ENCODE measurements around the gene BPIFB3.

Gene BPIFB3

DNA sequence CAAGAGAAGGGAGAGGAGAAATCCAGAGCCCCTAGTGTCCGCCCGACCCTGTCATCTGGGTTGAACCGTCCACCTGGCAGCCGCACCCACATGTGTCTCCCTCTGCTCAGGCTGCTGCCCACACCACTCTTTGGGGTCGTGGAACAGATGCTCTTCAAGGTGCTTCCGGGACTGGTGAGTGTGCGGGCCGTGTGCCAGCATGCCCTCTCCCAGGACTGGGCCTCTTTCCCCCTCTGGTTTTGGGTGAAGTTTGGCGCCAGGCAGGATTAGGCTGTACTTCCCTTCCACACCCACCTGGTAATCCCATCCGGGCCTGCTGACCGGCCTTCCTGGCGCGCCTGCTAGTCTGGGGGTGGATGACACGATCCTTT, 7.9 kb downstream of the BPIFB3 start:
- DNase-seq (ENCODE audit: low read depth in 4 of 4, low spot score in 1 of 4): no peak

DNA sequence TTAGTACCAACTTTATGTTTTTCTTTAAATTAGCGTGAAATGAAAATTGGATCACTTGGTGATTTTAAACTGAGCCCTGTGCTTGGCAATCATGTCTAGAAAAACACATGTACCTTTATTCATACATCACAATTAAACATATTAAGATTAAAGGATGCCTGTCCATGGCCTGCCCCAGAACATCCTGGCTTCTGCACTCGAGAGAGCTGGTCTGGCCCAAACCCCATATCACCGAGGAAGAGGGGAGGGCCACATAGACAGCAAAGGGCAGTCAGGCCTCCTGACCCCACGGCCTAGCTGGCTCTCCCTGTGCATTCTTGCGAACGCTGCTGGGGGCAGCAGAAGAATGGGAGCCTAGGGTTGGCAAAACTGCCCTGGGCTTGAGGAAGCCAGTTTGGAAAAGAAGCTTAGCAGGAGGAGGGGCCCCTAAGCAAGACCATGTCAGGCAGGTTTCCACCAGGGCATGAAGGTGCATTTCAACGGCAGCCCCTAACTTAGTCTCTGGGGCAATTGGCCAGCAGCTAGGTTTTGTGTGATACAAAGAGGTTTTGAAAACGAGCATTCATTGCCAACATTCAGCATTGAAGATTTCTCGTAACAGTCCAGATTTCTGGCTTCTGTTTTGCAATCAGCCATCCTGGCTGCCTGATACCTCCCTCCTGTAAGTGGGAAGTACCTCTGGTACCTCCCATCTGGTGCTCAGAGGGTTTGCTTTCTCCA, 8.6 kb downstream of the BPIFB3 start:
- DNase-seq (ENCODE audit: low read depth in 4 of 4, low spot score in 1 of 4): no peak

DNA sequence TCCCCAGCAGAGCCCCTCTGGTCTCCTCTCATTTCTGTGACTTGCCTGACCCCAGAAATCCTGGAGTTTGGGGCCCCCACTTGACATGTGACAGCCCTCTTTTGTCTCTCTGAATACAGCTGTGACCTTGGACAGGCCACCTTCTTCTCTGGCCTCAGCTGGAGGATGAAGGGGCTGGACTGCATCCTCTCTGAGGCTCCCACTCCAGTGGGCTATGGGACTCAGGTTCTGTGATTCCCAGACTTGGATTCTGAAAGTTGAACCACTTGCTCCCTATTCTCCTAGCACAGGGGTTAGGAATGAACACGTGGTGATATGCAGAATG, 9.1 kb downstream of the BPIFB3 start:
- no peak for DNase-seq (ENCODE audit: low read depth in 4 of 4, low spot score in 1 of 4)

DNA sequence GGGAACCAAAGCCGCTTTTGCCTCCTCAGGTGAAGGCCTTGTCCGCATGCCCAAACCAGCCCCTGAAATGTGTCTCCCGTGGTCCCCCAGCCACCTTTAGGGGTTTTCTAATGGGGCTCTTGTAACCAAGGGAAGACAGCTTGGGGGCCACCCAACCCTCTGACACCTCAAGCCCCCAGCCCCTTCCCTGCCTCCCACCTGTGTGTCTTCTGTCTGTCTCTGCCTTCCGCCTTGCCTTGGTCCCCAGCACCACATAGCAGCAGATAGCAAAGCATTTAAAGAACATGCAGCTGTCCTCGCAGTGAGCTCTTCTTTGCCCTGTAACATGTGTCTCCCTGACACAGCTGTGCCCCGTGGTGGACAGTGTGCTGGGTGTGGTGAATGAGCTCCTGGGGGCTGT, 9.6 kb downstream of the BPIFB3 start:
- no peak for DNase-seq (ENCODE audit: low read depth in 4 of 4, low spot score in 1 of 4)

DNA sequence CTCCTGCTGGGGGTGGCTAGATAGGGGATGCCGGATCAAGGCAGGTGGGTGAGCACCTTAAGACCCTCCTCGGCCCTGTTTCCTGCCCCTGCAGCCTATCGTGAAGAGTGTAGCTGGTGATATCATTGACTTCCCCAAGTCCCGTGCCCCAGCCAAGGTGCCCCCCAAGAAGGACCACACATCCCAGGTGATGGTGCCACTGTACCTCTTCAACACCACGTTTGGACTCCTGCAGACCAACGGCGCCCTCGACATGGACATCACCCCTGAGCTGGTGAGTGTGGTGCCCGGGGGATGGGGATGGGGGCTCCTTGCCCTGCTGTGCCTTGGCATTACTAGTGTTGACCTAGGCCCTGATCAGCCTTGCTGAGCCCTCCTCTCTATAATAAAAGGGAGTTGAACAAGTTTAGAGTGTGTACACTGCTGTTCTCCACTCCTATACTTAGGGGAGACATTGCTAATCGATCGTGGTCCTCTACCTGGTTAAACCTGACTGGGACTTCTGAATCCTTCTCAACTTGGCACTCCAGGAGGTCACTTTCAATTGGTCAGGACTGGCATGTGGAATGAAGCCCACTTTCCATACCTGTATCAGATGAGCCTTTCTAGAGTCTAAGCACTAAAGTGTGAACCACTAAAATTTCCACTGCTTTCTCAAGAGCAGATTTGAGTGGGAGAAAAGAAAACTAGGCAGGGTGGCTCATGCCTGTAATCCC, 11.0 kb downstream of the BPIFB3 start:
- DNase-seq (ENCODE audit: low read depth in 4 of 4, low spot score in 1 of 4): no peak

DNA sequence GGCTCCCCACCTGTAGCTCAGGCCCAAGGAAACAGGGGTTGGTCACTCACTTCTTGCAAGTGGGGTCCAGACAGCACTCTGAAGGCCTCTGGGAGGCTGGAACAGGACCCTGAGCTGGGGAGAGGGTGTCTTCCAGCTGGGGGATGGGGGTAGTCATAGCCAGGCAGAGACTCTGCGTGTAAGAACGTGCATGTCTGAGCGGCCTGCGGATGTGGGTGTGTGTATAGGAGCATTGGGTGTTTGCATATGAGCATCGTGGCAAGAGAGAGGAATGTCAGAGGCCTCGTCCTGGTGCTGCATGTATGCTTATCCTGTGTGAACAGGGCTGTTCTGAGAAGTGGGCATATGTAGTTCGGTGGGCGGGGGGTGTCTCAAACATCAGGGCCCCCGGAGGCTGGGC, 12.1 kb downstream of the BPIFB3 start:
- DNase-seq (ENCODE audit: low read depth in 4 of 4, low spot score in 1 of 4): no peak

DNA sequence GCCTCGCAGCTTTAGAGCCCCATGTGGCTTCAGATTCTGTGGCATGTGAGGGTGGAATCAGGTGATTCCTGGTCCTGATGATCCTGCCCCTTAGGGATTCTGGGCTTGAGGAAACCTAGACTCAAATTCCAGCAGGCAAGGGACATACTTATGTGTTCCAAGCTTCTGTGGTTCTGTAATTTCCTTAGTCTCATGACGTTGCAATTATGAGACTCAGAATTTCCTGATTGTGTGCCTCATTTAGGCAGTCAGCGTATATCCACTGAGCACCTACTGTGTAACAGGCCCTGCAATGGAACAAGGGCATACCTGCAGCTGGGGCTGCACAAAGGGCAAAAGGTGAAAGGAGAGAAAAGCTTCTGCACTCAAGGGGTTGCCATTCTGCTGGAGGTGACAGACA, 14.1 kb downstream of the BPIFB3 start:
- DNase-seq (ENCODE audit: low read depth in 4 of 4, low spot score in 1 of 4): no peak

DNA sequence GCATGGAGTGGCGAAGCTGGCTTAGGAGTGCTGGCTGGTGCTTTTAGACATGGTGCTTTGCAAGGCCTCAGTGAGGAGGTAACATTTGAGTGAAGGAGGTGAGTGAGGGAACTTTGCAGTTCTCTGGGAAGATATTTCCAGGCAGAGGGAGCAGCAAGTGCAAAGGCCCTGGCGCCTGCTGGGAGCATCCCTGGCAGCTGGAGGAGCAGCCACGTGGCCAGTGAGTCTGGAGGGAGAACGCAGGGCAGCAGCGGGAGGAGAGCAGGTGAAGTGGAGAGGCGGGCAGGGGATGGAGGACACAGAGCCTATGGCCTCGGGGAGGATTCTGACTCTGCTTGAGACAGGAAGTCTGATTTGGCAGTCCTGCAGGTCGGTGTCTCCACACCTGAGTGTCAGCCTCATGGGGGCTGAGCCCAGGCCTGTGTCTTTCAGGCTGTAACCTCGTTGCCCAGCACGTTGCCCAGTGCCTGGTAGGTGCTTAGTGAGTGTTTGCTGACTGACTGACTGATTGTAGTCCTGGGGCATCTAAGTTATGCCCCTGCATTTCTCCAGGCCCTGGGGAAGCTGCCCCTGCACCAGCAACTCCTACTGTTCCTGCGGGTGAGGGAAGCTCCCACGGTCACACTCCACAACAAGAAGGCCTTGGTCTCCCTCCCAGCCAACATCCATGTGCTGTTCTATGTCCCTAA, 14.7 kb downstream of the BPIFB3 start:
- DNase-seq (ENCODE audit: low read depth in 4 of 4, low spot score in 1 of 4): no peak

DNA sequence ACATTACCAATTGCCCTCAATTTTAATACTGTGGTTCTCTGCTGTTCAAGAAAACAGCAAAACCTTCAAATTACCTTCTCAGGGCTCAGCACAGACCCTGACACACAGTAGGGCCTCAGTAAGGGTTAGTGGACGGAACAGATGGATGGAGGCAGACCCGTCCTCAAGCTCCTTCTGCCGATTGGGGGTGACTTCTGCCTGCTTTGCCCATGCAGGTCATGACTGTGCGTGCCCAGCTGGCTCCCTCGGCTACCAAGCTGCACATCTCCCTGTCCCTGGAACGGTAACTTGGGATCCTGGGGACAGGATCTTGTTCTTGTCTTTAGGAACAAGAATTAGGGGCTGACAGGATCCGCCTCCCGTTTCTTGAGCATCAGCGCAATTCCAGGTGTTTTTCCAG, 16.0 kb downstream of the BPIFB3 start:
- DNase-seq (ENCODE audit: low read depth in 4 of 4, low spot score in 1 of 4): no peak

DNA sequence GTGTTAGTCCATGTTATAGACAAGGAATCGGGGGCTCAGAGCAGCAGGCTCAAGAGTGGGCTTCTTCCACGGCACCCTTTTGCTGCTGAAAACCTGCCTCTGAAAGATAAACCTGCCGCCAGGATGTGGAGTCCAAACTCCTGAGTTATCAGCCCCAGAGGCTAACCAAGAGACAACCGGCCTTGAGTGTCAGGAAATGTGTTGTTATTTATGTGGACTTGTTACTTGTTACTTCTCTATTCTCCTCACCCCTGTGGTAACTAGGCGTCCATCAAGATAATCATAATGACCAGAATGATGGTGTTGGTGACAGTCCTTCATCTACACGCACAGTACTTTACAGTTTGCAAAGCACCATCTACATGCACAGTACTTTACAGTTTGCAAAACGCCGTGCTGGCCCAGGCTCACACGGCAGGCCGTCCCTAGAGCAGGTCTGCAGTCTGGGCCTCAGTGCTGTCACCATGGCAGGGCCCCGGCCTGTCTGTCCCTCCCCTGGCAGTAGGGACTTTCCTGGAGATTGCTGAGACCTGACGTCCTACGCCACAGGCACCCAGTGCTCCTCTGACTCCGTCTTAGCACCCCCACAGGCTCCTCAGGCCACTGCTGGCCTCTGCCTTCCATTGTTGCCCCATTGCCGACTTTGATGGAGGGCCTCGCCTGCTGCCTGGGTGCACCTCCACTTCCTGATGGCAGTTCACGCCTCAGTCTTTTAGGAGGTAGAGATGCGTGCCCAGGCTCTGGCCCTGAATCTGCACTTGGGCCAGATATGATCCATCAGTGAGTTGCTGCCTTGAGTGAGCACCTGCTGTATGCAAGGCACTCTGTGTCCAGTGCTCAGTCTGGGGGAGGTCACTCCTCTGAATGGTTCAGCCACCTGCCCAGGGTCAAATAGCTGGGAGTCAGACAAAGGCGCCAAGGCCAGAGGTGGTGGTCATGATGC, 16.7 kb downstream of the BPIFB3 start:
- DNase-seq (ENCODE audit: low read depth in 4 of 4, low spot score in 1 of 4): no peak

DNA sequence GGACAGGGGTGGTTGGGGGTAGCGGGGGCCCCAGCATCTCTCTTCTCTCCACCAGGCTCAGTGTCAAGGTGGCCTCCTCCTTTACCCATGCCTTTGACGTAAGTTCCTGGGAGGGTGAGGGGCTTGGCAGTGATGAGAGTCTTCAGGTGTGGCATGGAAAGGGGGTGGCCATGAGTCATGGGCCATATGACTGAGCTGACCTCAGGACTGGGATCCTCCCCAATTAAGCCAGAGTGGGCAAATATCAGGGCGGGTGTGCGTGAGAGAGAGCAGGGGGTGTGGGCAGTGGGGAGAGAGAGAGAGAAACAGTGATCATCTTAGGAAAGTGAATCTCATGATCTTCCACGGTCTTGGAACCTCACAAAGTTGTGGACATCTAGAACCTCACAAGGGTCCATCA, 17.5 kb downstream of the BPIFB3 start:
- no peak for DNase-seq (ENCODE audit: low read depth in 4 of 4, low spot score in 1 of 4)

DNA sequence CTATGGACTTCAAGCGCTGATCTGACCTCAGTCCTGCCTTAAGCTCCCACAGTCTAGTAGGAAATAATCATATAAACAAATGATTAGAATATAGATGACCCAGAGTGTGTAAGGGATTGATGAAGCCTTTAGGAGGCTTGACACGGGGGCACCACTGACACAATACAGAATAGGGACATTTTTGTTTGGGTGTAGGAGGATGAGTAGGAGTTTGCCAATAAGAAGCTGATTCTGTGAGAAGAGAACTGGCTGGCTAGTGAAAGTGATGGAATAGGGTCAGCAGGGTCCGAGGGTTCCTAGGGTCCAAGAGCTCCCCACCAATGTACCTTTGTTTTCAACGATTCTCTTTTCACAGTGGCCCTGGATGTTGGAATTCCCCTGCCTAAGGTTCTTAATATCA, 18.7 kb downstream of the BPIFB3 start:
- no peak for DNase-seq (ENCODE audit: low read depth in 4 of 4, low spot score in 1 of 4)

DNA sequence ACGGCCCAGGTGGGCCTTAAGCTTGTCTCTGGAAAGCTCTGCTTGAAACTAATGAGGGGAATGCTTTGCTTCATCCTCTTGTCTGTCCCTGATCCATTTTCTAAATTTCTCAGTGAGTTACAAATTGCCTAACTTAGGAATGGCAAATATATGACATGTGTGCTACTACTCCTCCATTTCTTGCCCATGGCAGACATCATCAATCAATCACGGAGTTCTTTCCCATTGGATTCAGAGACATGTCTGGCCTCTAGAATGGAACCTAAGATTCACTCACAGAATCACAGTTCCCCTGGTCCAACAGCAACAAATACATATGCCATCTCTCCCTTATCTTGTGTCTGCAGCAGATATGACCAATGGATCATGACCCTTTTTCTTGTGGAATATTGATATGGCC, 19.1 kb downstream of the BPIFB3 start:
- DNase-seq (ENCODE audit: low read depth in 4 of 4, low spot score in 1 of 4): no peak

DNA sequence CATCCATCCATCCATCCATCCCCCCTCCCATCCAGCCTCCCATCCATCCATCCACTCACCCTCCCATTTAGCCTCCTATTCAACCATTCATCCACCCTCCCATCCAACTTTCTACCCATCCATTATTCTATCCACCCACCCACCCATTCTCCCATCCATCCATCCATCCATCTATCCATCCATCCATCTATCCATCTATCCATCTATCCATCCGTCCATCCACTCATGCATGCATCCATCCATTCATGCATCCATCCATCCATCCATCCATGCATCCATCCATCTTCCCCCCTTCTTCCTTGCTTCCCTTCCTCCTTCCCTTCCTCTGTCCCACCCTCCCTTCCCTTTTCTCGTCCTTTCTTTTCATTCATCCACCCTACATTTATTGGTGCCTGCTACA, 21.0 kb downstream of the BPIFB3 start:
- DNase-seq (ENCODE audit: low read depth in 4 of 4, low spot score in 1 of 4): no peak

DNA sequence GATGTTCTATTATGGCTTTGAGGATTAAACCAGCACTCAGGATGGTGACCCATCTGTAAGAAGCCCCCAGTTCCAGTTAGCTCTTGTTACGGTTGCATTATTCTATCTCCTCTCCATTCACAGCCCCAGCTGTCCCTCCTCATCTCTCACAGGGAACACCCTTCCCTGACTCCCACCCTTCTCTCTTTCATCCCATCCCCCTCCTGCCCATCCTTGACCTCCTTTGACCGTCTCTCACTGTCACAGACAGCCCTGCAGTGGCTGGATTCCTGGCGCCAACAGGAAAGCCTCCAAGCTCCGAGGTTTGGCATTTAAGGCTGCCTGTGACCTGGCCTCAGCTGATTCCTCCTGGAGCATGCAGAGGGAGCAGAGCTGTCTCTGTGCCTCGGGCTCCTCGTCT, 21.6 kb downstream of the BPIFB3 start:
- DNase-seq (ENCODE audit: low read depth in 4 of 4, low spot score in 1 of 4): no peak

DNA sequence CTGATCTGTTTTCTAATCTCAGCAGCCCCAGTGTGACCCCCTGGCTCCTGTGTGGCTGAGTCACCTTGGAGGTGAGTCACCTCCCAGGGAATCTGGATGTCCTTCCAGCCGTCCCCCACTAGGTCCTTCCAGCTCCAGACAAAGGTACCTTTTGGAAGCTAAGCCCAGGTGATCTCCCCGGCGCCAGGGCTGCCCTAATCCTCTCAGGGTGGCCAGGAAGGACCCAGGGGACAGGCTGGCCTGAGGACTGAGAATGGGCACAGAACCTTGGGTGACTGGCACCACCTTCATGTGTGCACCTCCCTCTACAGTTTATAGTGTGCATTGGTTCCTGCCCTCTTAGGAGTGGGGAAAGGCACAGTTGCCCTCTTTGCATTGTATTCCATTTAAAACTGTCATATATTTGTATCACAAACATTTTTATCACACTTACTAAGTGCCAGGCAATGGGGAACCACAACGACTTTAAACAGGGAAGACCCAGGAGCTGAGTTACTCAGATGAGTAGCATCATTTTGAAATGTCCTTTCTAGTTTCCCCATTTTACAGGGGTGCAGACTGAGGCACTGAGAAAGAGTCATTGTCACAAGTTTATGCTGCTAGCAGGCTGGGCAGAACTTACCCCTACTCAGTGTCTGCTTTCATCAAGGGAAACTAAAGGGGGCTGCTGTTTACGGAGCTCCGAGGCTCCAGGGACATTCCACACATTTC, 23.1 kb downstream of the BPIFB3 start:
- no peak for DNase-seq (ENCODE audit: low read depth in 4 of 4, low spot score in 1 of 4)

DNA sequence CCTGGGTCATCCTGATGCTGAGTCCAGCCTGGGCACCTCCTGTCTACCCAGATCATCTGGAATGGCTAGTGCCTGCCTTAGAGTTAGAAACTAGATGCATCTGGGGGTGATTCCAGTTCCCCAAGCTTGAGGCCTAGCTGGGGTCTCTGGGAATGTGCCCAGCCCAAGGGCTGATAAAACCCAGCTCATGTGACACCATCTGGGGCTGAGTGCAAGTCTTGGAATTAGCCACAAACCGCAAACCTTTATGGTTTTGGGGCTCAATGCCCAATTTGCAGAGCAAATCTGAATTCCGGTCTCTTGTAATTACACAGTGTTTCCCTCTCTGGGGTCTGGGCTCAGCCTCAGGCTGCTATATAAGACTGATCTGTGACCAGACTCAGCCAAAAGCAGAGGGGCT, 25.6 kb downstream of the BPIFB3 start, which contains the start of gene BPIFB4:
TSS of gene BPIFB4 (plus strand) at position 385 of the 400 bp plus-strand sequence. CDS start 1,884 bp downstream, outside the sequence.
- no peak for DNase-seq (ENCODE audit: low read depth in 4 of 4, low spot score in 1 of 4)

DNA sequence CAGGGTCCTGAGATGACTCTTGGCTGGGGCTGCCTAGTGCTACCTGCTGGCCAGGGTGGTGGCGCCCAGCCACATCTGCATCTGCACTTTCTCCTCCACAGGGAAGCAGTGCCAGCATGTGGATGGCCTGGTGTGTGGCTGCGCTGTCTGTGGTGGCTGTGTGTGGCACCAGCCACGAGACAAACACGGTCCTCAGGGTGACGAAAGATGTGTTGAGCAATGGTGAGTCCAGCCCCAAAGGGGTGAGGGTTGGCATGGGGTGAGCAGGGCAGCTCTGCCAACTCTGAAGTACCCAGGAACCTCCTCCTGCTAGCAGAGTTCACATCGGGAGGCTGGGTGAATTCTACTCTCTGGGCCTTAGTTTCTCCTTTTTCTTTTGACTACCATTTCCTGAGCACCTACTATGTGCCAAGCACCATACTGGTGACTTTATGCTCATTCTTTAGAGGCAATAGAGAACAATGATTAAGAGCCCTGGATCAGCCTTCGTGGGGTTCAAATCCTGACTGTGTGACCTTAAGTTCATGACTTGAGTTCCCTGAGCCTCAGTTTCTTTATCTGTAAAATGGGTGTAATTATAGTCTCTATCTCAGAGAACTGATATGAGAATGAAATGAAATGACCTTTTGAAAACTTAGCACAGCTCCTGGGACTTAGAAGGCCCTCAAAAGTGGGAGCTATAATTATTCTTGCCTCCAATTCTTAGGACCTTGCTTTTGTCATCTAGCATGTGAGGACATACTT, 27.9 kb downstream of the BPIFB3 start:
- DNase-seq (ENCODE audit: low read depth in 4 of 4, low spot score in 1 of 4): no peak

DNA sequence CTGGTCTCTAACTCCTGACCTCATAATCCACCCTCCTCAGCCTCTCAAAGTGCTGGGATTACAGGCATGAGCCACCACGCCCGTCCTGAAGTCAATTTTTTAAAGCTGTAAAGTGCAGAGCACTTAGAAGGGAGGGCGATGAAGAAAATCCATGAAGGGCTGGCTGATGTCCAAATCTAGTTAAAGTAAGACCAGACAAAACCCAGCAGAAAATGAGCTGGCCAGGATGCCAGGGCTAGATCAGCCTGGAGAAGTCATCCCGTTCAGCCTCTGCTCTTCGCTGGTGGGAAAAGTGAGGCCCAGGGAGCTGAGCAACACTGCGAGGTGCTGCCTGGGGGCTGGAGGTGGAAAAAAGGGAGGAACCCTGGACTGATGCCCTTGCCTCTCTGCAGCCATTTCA, 28.8 kb downstream of the BPIFB3 start:
- no peak for DNase-seq (ENCODE audit: low read depth in 4 of 4, low spot score in 1 of 4)
